K562 (cell line): ENCODE results near the gene NOC4L. TPM values are rescaled to one million over a fixed set of nuclear protein-coding genes. Genes with fewer than 3 reads are reported as not detected.

Source experiments
- ATAC-seq: fragments of 200-7000 bp; cut with Tn5 transposase; 3 replicates; pipeline ENCODE4 v1.9.1; 2020; ENCODE audit warnings: moderate library complexity
- BruUV-seq: library from RNA; stranded (reverse); fragments of 400-500 nt; replicated peaks from 2 replicates; lab custom pipeline; 2021; lab: Mats Ljungman, UMichigan
- CTCF ChIA-PET: fragments of 300-600 bp; formaldehyde crosslinking; extraction: SDS; loops from one replicate; lab custom pipeline; 2021; ENCODE audit warnings: low intra/inter-chr PET ratio; lab: Yijun Ruan, JAX
- POLR2A ChIA-PET: fragments of 300-600, 350-650 bp; sonication (Branson Sonifier 250); formaldehyde crosslinking; extraction: SDS; loops from one replicate; lab custom pipeline; 2021; ENCODE audit warnings: antibody characterized with exemption, inconsistent platforms; lab: Yijun Ruan, JAX
- DNase-seq, 4 experiments: peaks; one replicate each; pipeline versions ENCODE4 v3.0.0 to v3.0.0-alpha.2; 2011 to 2018; ENCODE audit warnings: low spot score in 3 of 4, mixed read lengths in 3 of 4; ENCODE audit errors: extremely low read depth in 1 of 4
- FAIRE-seq: peaks from 2 replicates; lab custom pipeline; 2011; peaks lifted over from hg19 to GRCh38; lab: Jason Lieb, UNC
- H2AFZ ChIP-seq: 2 replicates; pipeline ENCODE4 v1.6.0; 2011; ENCODE audit warnings: low read depth, low read length, control low read depth, inconsistent platforms
- H3K27ac ChIP-seq: fragments of 200-600 bp; 3 replicates; pipeline ENCODE4 v1.8.0; 2011; ENCODE audit warnings: low read depth, mild to moderate bottlenecking, control low read depth, inconsistent platforms, low read length, moderate library complexity, mixed read lengths; ENCODE audit errors: extremely low read depth
- H3K27me3 ChIP-seq, 2 experiments: fragments of 300-600 bp in 1 of 2; 2 replicates in 1 of 2; 3 replicates in 1 of 2; pipeline versions ENCODE4 v1.6.0 to v1.8.0; 2011; ENCODE audit warnings: inconsistent platforms in 2 of 2, low read length in 2 of 2, mild to moderate bottlenecking in 1 of 2, mixed read lengths in 1 of 2, moderate library complexity in 1 of 2; ENCODE audit not compliant: control insufficient read depth in 2 of 2, insufficient read depth in 2 of 2
- H3K36me3 ChIP-seq: fragments of 300-600 bp; 3 replicates; pipeline ENCODE4 v1.8.0; 2011; ENCODE audit warnings: mild to moderate bottlenecking, low read length, inconsistent platforms; ENCODE audit not compliant: control insufficient read depth, insufficient read depth
- H3K4me1 ChIP-seq, 2 experiments: fragments of 200-600 bp in 1 of 2; replicated peaks in 1 of 2; 2 replicates in 1 of 2; 3 replicates in 1 of 2; pipeline versions ENCODE4 v1.5.1 to v1.8.0; 2011; ENCODE audit warnings: inconsistent platforms in 2 of 2, low read length in 2 of 2, mild to moderate bottlenecking in 1 of 2, mixed read lengths in 1 of 2, moderate library complexity in 1 of 2; ENCODE audit not compliant: control insufficient read depth in 2 of 2, insufficient read depth in 2 of 2
- H3K4me2 ChIP-seq: 2 replicates; pipeline ENCODE4 v1.6.1; 2011; ENCODE audit warnings: low read length, control low read depth, inconsistent platforms, mixed read lengths; ENCODE audit not compliant: insufficient read depth
- H3K4me3 ChIP-seq: fragments of 200-600 bp; sonication (generic), shearing (Covaris generic); 2 replicates; pipeline ENCODE4 v1.5.1; 2016; ENCODE audit warnings: control low read depth, inconsistent platforms
- H3K79me2 ChIP-seq: fragments of 200-600 bp; 3 replicates; pipeline ENCODE4 v1.8.0; 2011; ENCODE audit warnings: low read length, inconsistent platforms; ENCODE audit not compliant: control insufficient read depth, insufficient read depth
- H3K9ac ChIP-seq, 2 experiments: 2 replicates each; pipeline versions ENCODE4 v1.6.0 to v1.6.1; 2011; ENCODE audit warnings: low read depth in 2 of 2, low read length in 2 of 2, control low read depth in 1 of 2, inconsistent platforms in 1 of 2, mild to moderate bottlenecking in 1 of 2, mixed read lengths in 1 of 2; ENCODE audit not compliant: insufficient read depth in 1 of 2
- H3K9me1 ChIP-seq: one replicate; pipeline ENCODE4 v1.6.0; 2011; ENCODE audit warnings: inconsistent platforms, mild to moderate bottlenecking, low read length, moderate library complexity; ENCODE audit not compliant: control insufficient read depth, insufficient read depth
- H3K9me3 ChIP-seq: replicated peaks from 2 replicates; pipeline ENCODE4 v1.5.1; 2011; ENCODE audit warnings: low read depth, low read length, inconsistent platforms; ENCODE audit not compliant: control insufficient read depth, insufficient read depth
- H4K20me1 ChIP-seq: replicated peaks from 2 replicates; pipeline ENCODE4 v1.6.1; 2011; ENCODE audit warnings: low read length, inconsistent platforms, mixed read lengths; ENCODE audit not compliant: control insufficient read depth, insufficient read depth
- NR2C1 ChIP-seq, 2 experiments: fragments of 450-650 bp; IDR thresholded peaks; 2 replicates each; pipeline ENCODE4 v1.6.1; 2017; ENCODE audit warnings: mild to moderate bottlenecking in 2 of 2, antibody characterized with exemption in 1 of 2, inconsistent platforms in 1 of 2, missing compliant biosample characterization in 1 of 2, missing genetic modification characterization in 1 of 2
- RBM39 ChIP-seq: fragments of 200-400 bp; formaldehyde crosslinking; optimal IDR thresholded peaks from 2 replicates; pipeline ENCODE3; 2018; ENCODE audit warnings: low read depth, low read length
- ZFPM2 ChIP-seq: fragments of 250-450 bp; sonication (Bioruptor Pico); IDR thresholded peaks from 2 replicates; pipeline ENCODE4 v1.5.1; 2022; ENCODE audit warnings: mild to moderate bottlenecking
- ZNF121 ChIP-seq: sonication (generic); formaldehyde crosslinking; conservative IDR thresholded peaks from 2 replicates; pipeline ENCODE4 v1.8.0; 2022; ENCODE audit warnings: missing genetic modification reagents
- WGBS: fragments of 100-300 bp; shearing (Covaris generic); methylation state at CpG from one replicate; pipeline ENCODE4 v1.1.6; 2016; ENCODE audit warnings: low coverage, mixed read lengths; ENCODE audit not compliant: insufficient coverage; ENCODE audit errors: missing lambda C conversion rate; 5-methylcytosine and 5-hydroxymethylcytosine counted together
- in situ Hi-C: fragments of 300-500 bp; cut with MboI; formaldehyde crosslinking; loops from 4 replicates; pipeline ENCODE4 v1.15.0; 2018; ENCODE audit warnings: inconsistent platforms, mixed read lengths
- intact Hi-C: fragments of 100-400 bp; cut with micrococcal nuclease; formaldehyde crosslinking; loops from 2 replicates; pipeline ENCODE4 v1.14.2; 2022
- polyA plus RNA-seq, 8 experiments: library from polyadenylated mRNA; depleted of rRNA in 4 of 8; stranded (reverse) in 5 of 8; unstranded in 3 of 8; fragments of >200 nt; fragmentation: Nextera tagmentation in 2 of 8; fragmentation: Illumina TruSeq in 1 of 8; extraction: Ambion mirVana in 2 of 8; extraction: Trizol in 1 of 8; gene quantifications; 2 replicates each; pipeline versions ENCODE4 v1.2.1 to v1.2.3, GENCODE V29; 2011 to 2014; ENCODE audit warnings: inconsistent platforms in 1 of 8, missing spikeins in 1 of 8
- total RNA-seq, 7 experiments: library from RNA; depleted of rRNA in 6 of 7; stranded (reverse); fragments of >200 nt in 6 of 7; fragmentation: Illumina TruSeq in 2 of 7; extraction: Trizol in 2 of 7; gene quantifications; 2 replicates each; pipeline versions ENCODE4 v1.2.1 to v1.2.3, GENCODE V29; 2011 to 2021; ENCODE audit warnings: low replicate concordance in 1 of 7
- TF ChIP-seq, protein P1 (sequence below): fragments of 450-650 bp; formaldehyde crosslinking; IDR thresholded peaks from 2 replicates; pipeline ENCODE4 v1.4.0; 2020; ENCODE audit warnings: mild to moderate bottlenecking, moderate library complexity
- TF ChIP-seq, protein P2 (sequence below): sonication (generic); formaldehyde crosslinking; IDR thresholded peaks from 2 replicates; pipeline ENCODE4 v1.8.0; 2022; ENCODE audit warnings: mild to moderate bottlenecking, missing genetic modification reagents

Gene NOC4L
- total and polyA plus RNA-seq, 9 of the 15 experiments (the other 6 are each of a cell fraction or from before 2014, with no cell fraction given) = 1.3 to 77.0 (median 20.0) TPM

DNA sequence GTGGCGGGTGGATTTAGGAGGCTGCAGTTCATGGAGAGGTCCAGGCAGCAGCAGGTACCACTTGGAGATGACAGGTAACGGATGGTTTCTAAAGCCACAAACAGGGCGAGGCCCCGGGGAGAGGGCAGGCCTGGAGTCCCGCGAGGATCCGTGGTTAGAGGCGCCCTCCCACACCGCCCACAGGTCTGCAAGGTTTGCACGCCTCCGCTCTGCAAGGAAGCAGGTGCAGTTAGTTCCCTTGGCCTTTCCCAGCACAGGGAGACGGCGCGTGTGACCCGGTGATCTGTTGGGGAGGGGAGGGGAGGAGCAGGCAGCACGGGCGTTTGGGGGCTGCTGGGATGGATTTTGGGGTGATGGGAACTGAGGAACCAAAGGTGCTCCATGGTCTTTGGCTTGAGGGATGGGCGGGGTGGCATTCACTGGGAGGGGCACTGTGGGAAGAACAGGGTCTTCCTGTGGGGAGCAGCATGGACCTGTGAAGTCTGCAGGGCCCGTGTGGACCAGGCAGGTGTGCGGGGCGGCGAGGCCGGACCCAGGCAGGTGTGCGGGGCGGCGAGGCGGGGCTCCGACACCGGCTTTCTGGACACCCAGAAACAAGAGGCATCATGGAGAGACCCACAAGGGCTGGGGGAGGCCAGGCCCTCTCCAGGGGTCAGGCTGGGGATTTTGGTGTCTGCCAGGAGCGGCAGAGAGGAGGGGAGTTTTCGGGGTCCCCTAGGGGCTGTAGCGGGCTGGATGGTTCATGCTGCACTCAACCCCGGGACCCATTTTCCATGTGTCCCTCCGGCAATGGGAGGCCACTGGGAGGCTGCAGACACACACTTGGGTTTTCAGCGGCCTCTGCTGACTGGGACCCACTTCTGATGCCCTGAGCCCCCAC, 29.1 kb downstream of the NOC4L start:
- CTCF ChIA-PET = no interaction called here
- ATAC-seq (no peak), FAIRE-seq (no peak), DNase-seq (no peak)
- POLR2A ChIA-PET = no interaction called here
- no peak overlapping the region for H3K4me3 ChIP-seq
- BruUV-seq = no TSS peak
- H3K36me3 ChIP-seq = no peaks in the 10 kb centered on the region
- H3K4me2 ChIP-seq = no peak overlapping the region
- intact Hi-C loops (no loop called here), in situ Hi-C loops (no loop called here)
- H4K20me1 ChIP-seq = peaks cover 10% of the 10 kb centered on the region
- no peak for TF ChIP-seq ZFPM2 (CRISPR knock-in tag)
- no peak for TF ChIP-seq RBM39
- no peak for TF ChIP-seq NR2C1 (IDR thresholded peaks at IDR 0.05)
- no peak for TF ChIP-seq NR2C1 (tag; IDR thresholded peaks at IDR 0.05)
- TF ChIP-seq, protein P1, sequence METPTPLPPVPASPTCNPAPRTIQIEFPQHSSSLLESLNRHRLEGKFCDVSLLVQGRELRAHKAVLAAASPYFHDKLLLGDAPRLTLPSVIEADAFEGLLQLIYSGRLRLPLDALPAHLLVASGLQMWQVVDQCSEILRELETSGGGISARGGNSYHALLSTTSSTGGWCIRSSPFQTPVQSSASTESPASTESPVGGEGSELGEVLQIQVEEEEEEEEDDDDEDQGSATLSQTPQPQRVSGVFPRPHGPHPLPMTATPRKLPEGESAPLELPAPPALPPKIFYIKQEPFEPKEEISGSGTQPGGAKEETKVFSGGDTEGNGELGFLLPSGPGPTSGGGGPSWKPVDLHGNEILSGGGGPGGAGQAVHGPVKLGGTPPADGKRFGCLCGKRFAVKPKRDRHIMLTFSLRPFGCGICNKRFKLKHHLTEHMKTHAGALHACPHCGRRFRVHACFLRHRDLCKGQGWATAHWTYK = no peak
- no peak for TF ChIP-seq ZNF121
- TF ChIP-seq, protein P2, sequence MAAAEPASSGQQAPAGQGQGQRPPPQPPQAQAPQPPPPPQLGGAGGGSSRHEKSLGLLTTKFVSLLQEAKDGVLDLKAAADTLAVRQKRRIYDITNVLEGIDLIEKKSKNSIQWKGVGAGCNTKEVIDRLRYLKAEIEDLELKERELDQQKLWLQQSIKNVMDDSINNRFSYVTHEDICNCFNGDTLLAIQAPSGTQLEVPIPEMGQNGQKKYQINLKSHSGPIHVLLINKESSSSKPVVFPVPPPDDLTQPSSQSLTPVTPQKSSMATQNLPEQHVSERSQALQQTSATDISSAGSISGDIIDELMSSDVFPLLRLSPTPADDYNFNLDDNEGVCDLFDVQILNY (CRISPR knock-in tag) = no peak
- no peaks in the 10 kb centered on the region for H3K9me3 ChIP-seq
- H3K27ac ChIP-seq = no peak overlapping the region
- no peak overlapping the region for H3K9ac ChIP-seq
- H3K4me1 ChIP-seq = peaks cover 3 to 65% of the 10 kb centered on the region in 2 experiments; a peak in 3 of 5 replicates
- 2% methylated on average over 21 of the region's 35 CpGs for WGBS
- no peaks in the 10 kb centered on the region for H3K79me2 ChIP-seq
- no peaks in the 10 kb centered on the region for H3K9me1 ChIP-seq
- no peak overlapping the region for H2AFZ ChIP-seq
- H3K27me3 ChIP-seq = peaks cover 56 to 80% of the 10 kb centered on the region in 2 experiments
